ENCODE data around the gene CFAP91.
"Not testable (repeated sequence)": the region's sequence is repeated elsewhere in the genome, so short reads cannot be mapped to it uniquely, and the experiment has no call there.

GRCh38 chr3:119678209-119678608 lies 24.6 kb upstream of the CFAP91 start:
- TF ChIP-seq CTCF, EZH2 (IDR thresholded peaks at IDR 0.05): not testable (repeated sequence)

All from neural progenitor cell (in vitro differentiated cells).